ENCODE results near the gene MRPL38.

Gene MRPL38

DNA sequence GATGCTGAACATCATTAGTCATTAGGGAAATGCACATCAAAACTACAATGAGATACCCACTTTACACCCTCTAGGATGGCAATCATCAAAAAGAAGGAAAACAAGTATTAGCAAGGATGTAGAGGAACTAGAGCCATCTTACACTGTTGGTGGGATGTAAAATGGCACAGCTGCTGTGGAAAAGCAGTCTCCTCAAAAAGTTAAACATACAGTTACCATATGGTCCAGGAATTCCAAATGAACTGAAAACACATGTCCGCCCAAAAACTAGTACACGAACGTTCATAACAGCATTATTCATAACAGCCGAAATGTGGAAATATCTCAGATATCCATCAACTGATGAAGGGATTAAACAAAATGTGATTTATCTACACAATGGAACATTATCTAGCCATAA is 29.1 kb upstream of the MRPL38 start:
- no peak overlapping the region for H3K9ac ChIP-seq
- H3K4me3 ChIP-seq: no peak overlapping the region
- no peak for TF ChIP-seq Cebpa-rat (IDR thresholded peaks at IDR 0.05)
- no peaks in the 10 kb centered on the region for H4K20me1 ChIP-seq
- no peak overlapping the region for H3K4me2 ChIP-seq
- no peak overlapping the region for H3K27ac ChIP-seq
- H3K4me1 ChIP-seq: peaks cover 7% of the 10 kb centered on the region; the same call in 1 of the 2 replicates
- no peaks in the 10 kb centered on the region for H3K27me3 ChIP-seq
- no peaks in the 10 kb centered on the region for H3K36me3 ChIP-seq
- H3K9me3 ChIP-seq: no peaks in the 10 kb centered on the region

GRCh38 chr17:75932852-75933251 is 28.2 kb upstream of the MRPL38 start:
- Histone ChIP-seq H4K20me1 (no peaks in the 10 kb centered on the region), H3K27ac (no peak overlapping the region), H3K36me3 (no peaks in the 10 kb centered on the region), H3K4me1 (peaks cover 7% of the 10 kb centered on the region; the same call in 1 of the 2 replicates), H3K4me3 (no peak overlapping the region), H3K27me3 (no peaks in the 10 kb centered on the region), H3K4me2 (no peak overlapping the region), H3K9me3 (no peaks in the 10 kb centered on the region), H3K9ac (no peak overlapping the region)
- no peak for TF ChIP-seq Cebpa-rat (IDR thresholded peaks at IDR 0.05)

DNA sequence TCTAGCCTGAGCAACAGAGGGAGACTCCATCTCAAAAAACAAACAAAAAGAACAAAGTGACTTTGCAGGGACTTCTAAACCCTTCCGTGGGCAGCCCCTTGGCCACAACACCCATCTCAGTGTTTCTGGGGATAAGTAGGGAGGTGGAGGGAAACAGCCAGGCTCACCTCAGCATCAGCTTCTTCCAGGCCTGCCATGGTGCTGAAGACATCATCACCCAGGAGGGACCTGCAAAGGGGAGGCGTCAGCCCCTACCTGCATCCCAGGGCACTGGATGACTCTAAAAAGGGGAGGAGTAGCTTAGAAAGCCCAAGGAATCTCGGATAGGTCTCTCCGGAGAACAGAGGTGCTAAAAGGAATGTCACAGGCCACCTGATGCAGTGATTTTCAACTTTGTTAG is 26.4 kb upstream of the MRPL38 start:
- peaks cover 7% of the 10 kb centered on the region; the same call in 1 of the 2 replicates for H3K4me1 ChIP-seq

DNA sequence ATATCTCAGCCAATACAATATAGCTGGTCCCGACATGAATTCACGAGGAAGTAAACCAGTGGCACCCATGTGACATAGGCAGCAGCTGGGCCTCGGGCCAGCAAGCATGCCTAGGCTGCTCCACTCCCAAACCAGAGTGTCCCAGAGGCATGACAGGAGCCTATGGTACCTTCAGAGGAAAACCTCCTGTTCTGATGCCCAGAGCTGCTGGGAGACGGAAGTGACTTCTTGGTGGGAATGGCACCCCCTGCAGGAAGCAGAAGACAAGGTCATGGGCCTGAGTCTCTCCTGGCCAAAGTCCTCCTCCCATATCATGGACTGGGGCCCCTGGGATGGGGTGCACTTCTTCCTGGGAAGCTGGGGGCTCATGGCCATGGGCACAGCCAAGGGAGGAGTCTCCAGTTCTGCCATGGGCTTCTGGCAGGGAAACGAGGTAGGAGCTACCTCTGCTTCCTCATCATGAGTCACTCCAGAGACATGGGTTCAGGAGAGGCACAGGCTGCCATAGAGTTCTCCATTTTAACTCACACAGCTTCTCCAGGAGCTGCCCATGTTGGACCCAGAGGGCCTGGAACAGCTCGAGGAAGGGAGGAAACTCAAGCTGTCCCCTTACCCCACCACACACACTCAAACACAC is 22.7 kb upstream of the MRPL38 start:
- no peak overlapping the region for H3K9ac ChIP-seq
- H3K4me1 ChIP-seq: peaks cover 35% of the 10 kb centered on the region
- H3K36me3 ChIP-seq: peaks cover 5% of the 10 kb centered on the region; the same call in 1 of the 2 replicates
- no peak overlapping the region for H3K4me3 ChIP-seq
- no peaks in the 10 kb centered on the region for H3K9me3 ChIP-seq
- H3K27ac ChIP-seq: no peak overlapping the region
- no peak for TF ChIP-seq Cebpa-rat (IDR thresholded peaks at IDR 0.05)
- no peaks in the 10 kb centered on the region for H4K20me1 ChIP-seq
- no peak overlapping the region for H3K4me2 ChIP-seq
- no peaks in the 10 kb centered on the region for H3K27me3 ChIP-seq

More for the DNA sequence above, 26.4 kb upstream of the MRPL38 start:
- no peak for TF ChIP-seq Cebpa-rat (IDR thresholded peaks at IDR 0.05)
- Histone ChIP-seq H3K4me3 (no peak overlapping the region), H4K20me1 (no peaks in the 10 kb centered on the region), H3K9me3 (no peaks in the 10 kb centered on the region), H3K36me3 (peaks cover 2% of the 10 kb centered on the region; the same call in 1 of the 2 replicates), H3K4me2 (no peak overlapping the region), H3K9ac (no peak overlapping the region), H3K27me3 (no peaks in the 10 kb centered on the region), H3K27ac (no peak overlapping the region)

- Histone ChIP-seq H3K9ac (no peak overlapping the region), H3K27ac (no peak overlapping the region), H3K4me2 (no peak overlapping the region), H3K27me3 (no peaks in the 10 kb centered on the region), H4K20me1 (no peaks in the 10 kb centered on the region), H3K4me3 (no peak overlapping the region), H3K9me3 (no peaks in the 10 kb centered on the region), H3K36me3 (peaks cover 5% of the 10 kb centered on the region; the same call in 1 of the 2 replicates), H3K4me1 (peaks cover 41% of the 10 kb centered on the region)
- TF ChIP-seq Cebpa-rat (IDR thresholded peaks at IDR 0.05): no peak
Measured at GRCh38 chr17:75926456-75926855, 21.8 kb upstream of the MRPL38 start.

- H3K27me3 ChIP-seq: no peaks in the 10 kb centered on the region
- no peaks in the 10 kb centered on the region for H4K20me1 ChIP-seq
- no peaks in the 10 kb centered on the region for H3K9me3 ChIP-seq
- TF ChIP-seq Cebpa-rat (IDR thresholded peaks at IDR 0.05): no peak
- H3K9ac ChIP-seq: no peak overlapping the region
- peaks cover 45% of the 10 kb centered on the region for H3K4me1 ChIP-seq
- H3K4me2 ChIP-seq: no peak overlapping the region
- H3K4me3 ChIP-seq: no peak overlapping the region
- H3K27ac ChIP-seq: no peak overlapping the region
- peaks cover 5% of the 10 kb centered on the region; the same call in 1 of the 2 replicates for H3K36me3 ChIP-seq
Measured at GRCh38 chr17:75925912-75926311, 21.2 kb upstream of the MRPL38 start.

DNA sequence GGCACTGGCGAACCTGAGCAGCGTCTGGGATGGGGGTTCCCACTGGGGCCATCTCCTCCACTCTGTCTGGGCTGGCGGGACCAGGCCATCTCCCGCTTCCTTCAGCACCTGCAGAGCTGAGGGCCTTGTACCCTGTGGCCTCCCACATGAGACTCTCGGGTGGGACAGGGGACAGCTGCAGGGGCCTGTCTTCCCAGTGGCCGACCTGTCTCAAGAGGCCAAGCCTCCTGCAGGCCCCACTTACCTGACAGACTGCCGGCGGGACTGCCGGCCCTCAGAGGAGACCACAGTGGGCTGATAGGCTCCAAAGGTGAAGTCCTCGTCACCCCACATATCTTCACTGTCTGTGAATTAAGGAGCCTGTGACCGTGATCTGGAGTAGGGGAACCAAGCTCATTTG is 20.4 kb upstream of the MRPL38 start:
- no peak overlapping the region for H3K4me2 ChIP-seq
- no peak overlapping the region for H3K27ac ChIP-seq
- H3K4me1 ChIP-seq: peaks cover 38% of the 10 kb centered on the region
- H3K27me3 ChIP-seq: no peaks in the 10 kb centered on the region
- H3K36me3 ChIP-seq: peaks cover 5% of the 10 kb centered on the region; the same call in 1 of the 2 replicates
- H3K9me3 ChIP-seq: no peaks in the 10 kb centered on the region
- H3K4me3 ChIP-seq: no peak overlapping the region
- H3K9ac ChIP-seq: no peak overlapping the region
- TF ChIP-seq Cebpa-rat (IDR thresholded peaks at IDR 0.05): no peak
- H4K20me1 ChIP-seq: no peaks in the 10 kb centered on the region

- H3K27me3 ChIP-seq: no peaks in the 10 kb centered on the region
Measured at GRCh38 chr17:75922963-75923874, 18.5 kb upstream of the MRPL38 start.

GRCh38 chr17:75922173-75922961 is 17.7 kb upstream of the MRPL38 start:
- Histone ChIP-seq H3K4me1 (peaks cover 47% of the 10 kb centered on the region), H3K27me3 (no peaks in the 10 kb centered on the region), H3K36me3 (peaks cover 11% of the 10 kb centered on the region; the same call in 1 of the 2 replicates), H4K20me1 (no peaks in the 10 kb centered on the region), H3K27ac (peak overlapping the region; percentile 72), H3K9ac (peak overlapping the region; percentile 63; the same call in 1 of the 2 replicates), H3K9me3 (no peaks in the 10 kb centered on the region), H3K4me2 (peak overlapping the region; percentile 74), H3K4me3 (no peak overlapping the region)
- TF ChIP-seq Cebpa-rat (IDR thresholded peaks at IDR 0.05): no peak

More at GRCh38 chr17:75922963-75923874, 18.5 kb upstream of the MRPL38 start:
- peak overlapping the region; percentile 74 for H3K4me2 ChIP-seq
- peak overlapping the region; percentile 72 for H3K27ac ChIP-seq
- H3K9me3 ChIP-seq: no peaks in the 10 kb centered on the region
- H3K9ac ChIP-seq: peak overlapping the region; percentile 63; the same call in 1 of the 2 replicates
- no peak for TF ChIP-seq Cebpa-rat (IDR thresholded peaks at IDR 0.05)
- no peak overlapping the region for H3K4me3 ChIP-seq
- H4K20me1 ChIP-seq: no peaks in the 10 kb centered on the region
- peaks cover 38% of the 10 kb centered on the region for H3K4me1 ChIP-seq
- peaks cover 11% of the 10 kb centered on the region; the same call in 1 of the 2 replicates for H3K36me3 ChIP-seq

Measured in BLaER1 (cell line).